GM23248 (cell line): ENCODE results near the gene UBAC1.

Source experiments
- EZH2 ChIP-seq: fragments of 200-600 bp; sonication (generic); IDR thresholded peaks from 2 replicates; pipeline ENCODE4 v1.6.1; 2018; ENCODE audit warnings: antibody characterized with exemption, mild to moderate bottlenecking; ENCODE audit not compliant: insufficient read depth, poor library complexity, severe bottlenecking
- EZH2phosphoT487 ChIP-seq: fragments of 200-600 bp; sonication (generic); IDR thresholded peaks from 2 replicates; pipeline ENCODE4 v1.6.1; 2018; ENCODE audit warnings: antibody characterized with exemption, moderate library complexity, mild to moderate bottlenecking, low read depth; ENCODE audit not compliant: insufficient read depth

GRCh38 chr9:135980926-135981630 is 19.9 kb upstream of the UBAC1 start:
- TF ChIP-seq EZH2 (no peak), EZH2phosphoT487 (no peak)
